Mesodermal cell (in vitro differentiated cells): ENCODE data around the gene ZNF747. TPM values are rescaled to one million over a fixed set of nuclear protein-coding genes. Genes with fewer than 3 reads are reported as not detected.
A peak's percentile ranks its signal among the peaks of the same experiment; 100 is the strongest.

Experiments
- H3K27ac ChIP-seq: 2 replicates; pipeline ENCODE4 v1.7.0; 2013; ENCODE audit warnings: mild to moderate bottlenecking, low read depth, low read length, moderate library complexity; ENCODE audit not compliant: severe bottlenecking
- H3K36me3 ChIP-seq: 2 replicates; pipeline ENCODE4 v1.7.1; 2013; ENCODE audit warnings: mild to moderate bottlenecking, low read length, moderate library complexity; ENCODE audit not compliant: control insufficient read depth, insufficient read depth
- H3K4me1 ChIP-seq: one replicate; pipeline ENCODE4 v1.7.1; 2013; ENCODE audit warnings: mild to moderate bottlenecking, low read length; ENCODE audit not compliant: insufficient read depth, control insufficient read depth, poor library complexity, severe bottlenecking
- H3K4me3 ChIP-seq: 2 replicates; pipeline ENCODE4 v1.7.0; 2013; ENCODE audit warnings: low read length, control low read depth, mild to moderate bottlenecking; ENCODE audit not compliant: insufficient read depth, poor library complexity, severe bottlenecking; ENCODE audit errors: extremely low read depth
- H3K9me3 ChIP-seq: 2 replicates; pipeline ENCODE4 v1.7.1; 2013; ENCODE audit warnings: mild to moderate bottlenecking, low read length, moderate library complexity; ENCODE audit not compliant: control insufficient read depth
- WGBS, 2 experiments: methylation state at CpG; one replicate each; pipeline ENCODE4 v1.1.5; 2013; ENCODE audit warnings: missing lambda C conversion rate in 2 of 2; ENCODE audit not compliant: insufficient coverage in 2 of 2; 5-methylcytosine and 5-hydroxymethylcytosine counted together
- polyA plus RNA-seq, 2 experiments: library from polyadenylated mRNA; stranded (reverse); fragments of 50-300 nt; gene quantifications; one replicate each; pipeline ENCODE4 v1.2.3, GENCODE V29; 2013

Gene ZNF747
- 4.9 TPM for polyA plus RNA-seq (2013, experiment 1 of 2)
- 4.4 TPM for polyA plus RNA-seq (2013, experiment 2 of 2)

GRCh38 chr16:30534368-30535105 lies at the start of gene ZNF747:
Gene ZNF747, minus strand, starts transcription at chr16:30534858. Its CDS starts 179 bp downstream, at chr16:30534679.
- 1% methylated on average over 59 to 70 of the region's 70 CpGs for WGBS, 2 experiments
- Histone ChIP-seq H3K36me3 (peaks cover 30% of the 10 kb centered on the region), H3K4me3 (peak within 1 kb of the TSS; percentile 56), H3K4me1 (peaks cover 12% of the 10 kb centered on the region), H3K27ac (peak within 1 kb of the TSS; percentile 54), H3K9me3 (no peaks in the 10 kb centered on the region)

DNA sequence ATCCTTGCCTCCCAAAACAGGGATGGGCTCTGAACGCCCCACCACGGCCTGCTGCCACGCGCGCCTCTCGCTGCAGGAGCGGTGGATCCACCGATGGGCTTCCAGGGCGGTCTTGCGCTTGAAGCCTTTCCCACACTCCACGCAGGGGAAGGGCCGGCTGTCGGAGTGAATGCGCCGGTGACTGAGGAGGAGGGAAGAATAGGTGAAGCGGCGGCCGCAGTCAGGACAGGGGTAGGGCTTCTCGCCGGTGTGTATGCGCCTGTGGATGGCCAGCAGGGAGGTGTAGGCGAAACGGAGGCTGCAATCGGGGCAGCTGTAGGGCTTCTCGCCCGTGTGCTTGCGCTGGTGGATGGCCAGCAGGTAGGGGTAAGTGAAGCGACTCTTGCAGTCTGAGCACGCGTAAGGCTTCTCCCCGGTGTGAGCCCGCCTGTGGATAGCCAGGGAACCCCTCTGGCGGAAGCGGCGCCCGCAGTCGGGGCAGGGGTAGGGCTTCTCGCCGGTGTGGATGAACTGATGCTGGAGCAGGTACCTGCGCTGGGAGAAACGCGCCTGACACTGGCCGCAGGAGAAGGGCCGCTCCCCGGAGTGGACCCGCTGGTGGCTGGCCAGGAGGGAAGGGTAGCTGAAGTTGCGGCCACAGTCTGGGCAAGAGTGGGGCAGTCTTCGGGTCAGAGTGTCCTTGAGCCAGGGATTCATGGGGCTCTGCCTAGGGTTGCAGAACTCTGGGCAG lies 48.1 kb upstream of the ZNF747 start:
- H3K27ac ChIP-seq: no peak overlapping the region
- no peak overlapping the region for H3K4me3 ChIP-seq
- WGBS, 2 experiments: 97 to 98% methylated on average over 45 of the region's 48 CpGs
- peaks cover 59% of the 10 kb centered on the region for H3K36me3 ChIP-seq
- H3K4me1 ChIP-seq: peaks cover 4% of the 10 kb centered on the region
- H3K9me3 ChIP-seq: no peaks in the 10 kb centered on the region

DNA sequence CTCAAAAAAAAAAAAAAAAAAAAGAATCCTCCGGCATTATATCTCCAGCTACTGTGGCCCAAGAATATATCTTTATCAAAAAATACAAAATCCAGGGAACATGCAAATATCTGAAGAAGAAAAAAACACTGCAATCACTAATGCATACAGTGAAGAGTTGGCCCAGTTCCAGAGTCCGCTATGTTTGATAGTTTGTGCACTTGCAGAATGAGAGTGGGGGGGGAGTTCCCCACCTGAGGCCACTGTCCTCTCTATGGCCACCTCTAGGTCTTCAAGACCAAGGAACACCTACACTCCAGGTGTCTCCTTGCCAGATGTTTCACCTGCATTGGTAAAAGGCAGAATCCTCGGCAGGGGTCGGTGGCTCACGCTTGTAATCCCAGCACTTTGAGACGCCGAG lies 46.8 kb upstream of the ZNF747 start:
- no peak overlapping the region for H3K4me3 ChIP-seq
- no peaks in the 10 kb centered on the region for H3K9me3 ChIP-seq
- 100% methylated on average over 5 of the region's 7 CpGs for WGBS, 2 experiments
- H3K4me1 ChIP-seq: peaks cover 4% of the 10 kb centered on the region
- no peak overlapping the region for H3K27ac ChIP-seq
- H3K36me3 ChIP-seq: peaks cover 56% of the 10 kb centered on the region

- no peak overlapping the region for H3K27ac ChIP-seq
- H3K4me1 ChIP-seq: peaks cover 11% of the 10 kb centered on the region
- 80 to 100% methylated on average over 1 of the region's 1 CpG for WGBS, 2 experiments
- peaks cover 19% of the 10 kb centered on the region for H3K36me3 ChIP-seq
- no peaks in the 10 kb centered on the region for H3K9me3 ChIP-seq
- no peak overlapping the region for H3K4me3 ChIP-seq
Measured at GRCh38 chr16:30574678-30575077, 40.0 kb upstream of the ZNF747 start.

DNA sequence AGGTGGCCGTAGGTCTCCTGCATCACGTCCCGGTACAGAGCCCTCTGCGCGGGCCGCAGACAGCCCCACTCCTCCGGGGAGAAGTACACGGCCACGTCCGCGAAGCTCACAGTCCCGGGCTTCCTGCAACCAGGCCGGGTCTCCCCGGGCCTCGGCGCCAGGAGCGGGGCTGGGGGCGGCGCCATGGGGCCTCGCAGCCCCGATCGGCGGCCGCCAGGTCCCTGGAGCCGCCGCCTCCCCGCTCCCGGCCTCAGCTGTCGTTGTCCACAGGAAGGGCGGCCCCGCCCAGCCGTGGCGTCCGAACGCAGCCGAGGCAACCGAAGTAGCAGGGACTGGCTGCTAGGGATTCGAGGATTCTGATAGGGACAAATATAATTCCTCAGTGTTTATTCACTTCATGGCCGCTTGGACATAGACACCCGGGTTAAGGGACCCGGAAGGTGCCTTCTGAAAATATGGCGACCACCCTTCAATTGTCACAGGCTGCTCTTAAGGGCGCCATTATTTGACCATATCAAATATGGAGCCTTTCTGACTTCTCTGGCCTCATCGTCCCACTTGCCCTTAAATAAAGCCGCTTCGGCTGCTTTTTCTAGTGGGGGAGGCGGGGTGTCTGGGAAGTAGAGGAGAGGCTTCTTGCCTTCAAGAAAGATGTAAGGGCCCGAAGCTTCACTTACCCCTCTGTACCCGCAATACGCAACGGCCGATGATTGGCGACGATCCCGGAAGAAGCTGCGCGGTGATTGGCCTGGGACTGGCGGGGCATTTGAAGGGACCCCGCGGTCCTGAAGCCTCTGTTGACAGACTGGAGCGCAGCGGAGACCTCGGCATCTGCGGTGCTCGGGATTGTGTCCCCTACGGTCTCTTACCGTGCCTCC lies 37.0 kb upstream of the ZNF747 start, which contains the start of gene ZNF688:
Gene ZNF688 (minus strand): TSS at position 270 of the 878 bp plus-strand sequence. CDS start 85 bp downstream, at position 185.
- Histone ChIP-seq H3K27ac (peak within 1 kb of the TSS; percentile 86), H3K36me3 (peaks cover 1% of the 10 kb centered on the region), H3K4me1 (peaks cover 11% of the 10 kb centered on the region), H3K9me3 (no peaks in the 10 kb centered on the region), H3K4me3 (peak within 1 kb of the TSS; percentile 53)
- WGBS, 2 experiments: 0 to 1% methylated on average over 47 to 48 of the region's 67 CpGs

- no peaks in the 10 kb centered on the region for H3K36me3 ChIP-seq
- H3K4me3 ChIP-seq: peak overlapping the region; percentile 53
- H3K9me3 ChIP-seq: no peaks in the 10 kb centered on the region
- peaks cover 11% of the 10 kb centered on the region for H3K4me1 ChIP-seq
- 7 to 12% methylated on average over 9 to 12 of the region's 22 CpGs for WGBS, 2 experiments
- peak overlapping the region; percentile 86 for H3K27ac ChIP-seq
Measured at GRCh38 chr16:30570636-30571444, 36.2 kb upstream of the ZNF747 start.

DNA sequence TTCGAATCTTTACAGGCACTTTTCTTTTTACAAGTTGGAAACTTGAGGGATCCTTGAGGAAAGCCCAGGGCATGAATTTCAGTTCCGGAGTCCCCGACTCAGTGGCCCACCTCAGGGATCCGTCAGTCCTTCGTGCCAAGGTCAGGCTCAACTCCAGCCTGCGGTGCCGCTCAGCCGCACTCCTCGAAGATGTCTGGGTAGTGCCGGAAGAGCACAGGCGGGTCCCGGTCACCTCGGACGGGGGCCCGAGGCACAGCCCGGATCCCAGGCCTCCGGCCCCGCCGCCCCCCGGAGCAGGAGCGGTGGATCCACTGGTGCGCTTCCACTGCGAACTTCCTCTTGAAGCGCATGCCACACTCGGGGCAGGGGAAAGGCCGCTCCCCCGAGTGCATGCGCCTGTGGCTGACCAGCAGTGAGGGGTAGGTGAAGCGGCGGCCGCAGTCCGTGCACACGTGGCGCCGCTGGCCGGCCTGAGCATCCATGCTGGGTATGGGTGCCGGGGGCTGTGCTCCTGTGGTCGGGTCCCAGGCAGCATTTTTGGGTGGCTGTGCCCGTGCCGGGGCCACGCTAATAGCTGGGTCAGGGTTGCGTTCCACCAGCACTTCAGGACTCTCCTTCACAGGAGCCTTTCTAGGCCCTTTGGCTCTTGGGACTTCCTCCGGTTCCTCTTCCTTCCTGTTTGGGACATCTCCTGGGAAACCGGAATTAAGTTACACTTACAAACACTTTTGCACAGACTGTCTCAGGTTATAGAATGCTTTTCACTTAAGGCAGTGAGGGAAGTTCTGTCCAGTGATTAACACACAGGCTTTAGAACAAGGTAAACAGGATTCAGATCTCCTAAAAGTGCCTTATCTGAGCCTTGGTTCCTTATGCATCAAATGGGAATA lies 35.3 kb upstream of the ZNF747 start:
- 96 to 97% methylated on average over 41 to 44 of the region's 44 CpGs for WGBS, 2 experiments
- no peak overlapping the region for H3K4me3 ChIP-seq
- H3K36me3 ChIP-seq: no peaks in the 10 kb centered on the region
- H3K27ac ChIP-seq: peak overlapping the region; percentile 49
- H3K4me1 ChIP-seq: peaks cover 11% of the 10 kb centered on the region
- H3K9me3 ChIP-seq: no peaks in the 10 kb centered on the region

DNA sequence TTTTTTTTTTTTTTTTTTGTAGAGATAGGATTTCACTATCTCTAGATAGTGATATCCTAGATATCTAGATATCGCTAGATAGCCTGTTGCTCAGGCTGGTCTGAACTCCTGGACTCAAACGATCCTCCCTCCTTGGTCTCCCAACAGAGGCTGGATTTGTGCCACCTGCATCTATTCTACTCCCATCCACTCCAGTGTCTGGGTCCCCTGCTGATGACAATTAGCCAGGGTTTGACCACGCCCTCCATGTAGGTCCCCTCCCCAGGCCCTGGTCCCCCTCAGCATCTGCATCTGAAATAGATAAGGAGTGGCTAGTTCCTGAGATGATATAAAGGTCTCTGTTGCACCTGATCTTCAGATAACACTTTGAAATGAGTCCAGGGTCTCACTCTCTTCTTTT lies 34.6 kb upstream of the ZNF747 start:
- peaks cover 11% of the 10 kb centered on the region for H3K4me1 ChIP-seq
- no peak overlapping the region for H3K4me3 ChIP-seq
- H3K9me3 ChIP-seq: no peaks in the 10 kb centered on the region
- H3K27ac ChIP-seq: no peak overlapping the region
- no peaks in the 10 kb centered on the region for H3K36me3 ChIP-seq
- 80 to 100% methylated on average over 1 to 2 of the region's 3 CpGs for WGBS, 2 experiments

DNA sequence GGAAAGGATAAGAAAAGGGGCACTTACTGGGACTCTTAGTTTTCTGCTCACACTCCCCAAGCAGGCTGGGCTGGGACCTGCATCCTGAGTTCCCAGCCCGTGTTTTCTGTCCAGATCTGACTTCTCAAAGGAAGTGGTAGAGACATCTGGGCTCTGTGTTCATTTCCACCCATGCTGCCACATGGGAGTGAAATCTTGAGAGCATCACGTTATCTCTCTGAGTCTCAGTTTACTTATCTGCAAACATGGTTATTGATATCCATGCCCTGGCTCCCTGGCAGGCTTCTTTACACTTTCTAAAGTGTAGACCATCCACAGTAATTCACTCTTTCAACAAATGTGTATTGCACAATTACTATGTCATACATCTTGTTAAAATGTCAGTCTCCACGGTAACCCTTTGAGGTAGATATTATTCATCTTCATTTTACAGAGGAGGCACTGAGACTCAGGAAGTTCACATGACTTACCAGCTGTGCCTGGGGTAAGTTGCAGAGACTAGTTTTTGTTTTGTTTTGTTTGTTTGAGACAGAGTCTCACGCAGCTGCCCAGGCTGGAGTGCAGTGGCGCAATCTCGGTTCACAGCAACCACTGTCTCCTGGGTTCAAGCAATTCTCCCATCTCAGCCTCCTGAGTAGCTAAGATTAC lies 33.5 kb upstream of the ZNF747 start:
- no peaks in the 10 kb centered on the region for H3K9me3 ChIP-seq
- WGBS, 2 experiments: 88 to 96% methylated on average over 1 to 4 of the region's 6 CpGs
- H3K4me3 ChIP-seq: no peak overlapping the region
- peak overlapping the region; percentile 29 for H3K27ac ChIP-seq
- peaks cover 11% of the 10 kb centered on the region for H3K4me1 ChIP-seq
- H3K36me3 ChIP-seq: no peaks in the 10 kb centered on the region
